ENCODE results near the gene AP3B2. TPM values are rescaled to one million over a fixed set of nuclear protein-coding genes. Genes with fewer than 3 reads are reported as not detected.
A peak's percentile ranks its signal among the peaks of the same experiment; 100 is the strongest.

Gene AP3B2
- polyA plus RNA-seq, 1 donor (not counting 4 experiments of a cell fraction or from before 2014, with no cell fraction given): 0.25 TPM

- H3K79me2 ChIP-seq (ENCODE audit: control insufficient read depth, insufficient read depth, low read length): no peaks in the 10 kb centered on the region
- H3K9ac ChIP-seq (ENCODE audit: control insufficient read depth, extremely low read depth, insufficient read depth, low read length): peak overlapping the region; percentile 49
- no peaks in the 10 kb centered on the region for H3K36me3 ChIP-seq (ENCODE audit: control insufficient read depth in 2 of 2, extremely low read depth in 1 of 2, insufficient read depth in 2 of 2, low read length in 2 of 2)
- FAIRE-seq: peak; percentile 82
- peak overlapping the region in 1 of 3 experiments; percentile 26 for H3K4me3 ChIP-seq (ENCODE audit: control insufficient read depth in 2 of 3, extremely low read depth in 1 of 3, insufficient read depth in 2 of 3, low read depth in 1 of 3, low read length in 3 of 3)
- H3K9me1 ChIP-seq (ENCODE audit: control insufficient read depth, extremely low read depth, insufficient read depth, low read length): no peaks in the 10 kb centered on the region
- H4K20me1 ChIP-seq (ENCODE audit: control insufficient read depth, extremely low read depth, insufficient read depth, low read length): no peaks in the 10 kb centered on the region
- dilution Hi-C loops (cut with MboI; ENCODE audit: extremely low pct_ligation_motif_present, low sequenced_read_pairs): no loop called here
- H3K9me3 ChIP-seq (ENCODE audit: control insufficient read depth, low read depth, low read length): no peaks in the 10 kb centered on the region
- H3K4me2 ChIP-seq (ENCODE audit: control insufficient read depth, extremely low read depth, insufficient read depth, low read depth, low read length): peak overlapping the region; percentile 69
- H2AFZ ChIP-seq (ENCODE audit: control insufficient read depth, low read length): peak overlapping the region; percentile 72
- H3K27me3 ChIP-seq (ENCODE audit: control insufficient read depth, extremely low read depth, insufficient read depth, low read length): no peaks in the 10 kb centered on the region
- peak; percentile 59 for DNase-seq (ENCODE audit: low read depth, low spot score)
- peaks cover 39% of the 10 kb centered on the region for H3K4me1 ChIP-seq (ENCODE audit: control insufficient read depth, extremely low read depth, insufficient read depth, low read length)
- peak overlapping the region; percentile 80 for H3K27ac ChIP-seq (ENCODE audit: control insufficient read depth, insufficient read depth, low read length)
- TF ChIP-seq, protein P1, sequence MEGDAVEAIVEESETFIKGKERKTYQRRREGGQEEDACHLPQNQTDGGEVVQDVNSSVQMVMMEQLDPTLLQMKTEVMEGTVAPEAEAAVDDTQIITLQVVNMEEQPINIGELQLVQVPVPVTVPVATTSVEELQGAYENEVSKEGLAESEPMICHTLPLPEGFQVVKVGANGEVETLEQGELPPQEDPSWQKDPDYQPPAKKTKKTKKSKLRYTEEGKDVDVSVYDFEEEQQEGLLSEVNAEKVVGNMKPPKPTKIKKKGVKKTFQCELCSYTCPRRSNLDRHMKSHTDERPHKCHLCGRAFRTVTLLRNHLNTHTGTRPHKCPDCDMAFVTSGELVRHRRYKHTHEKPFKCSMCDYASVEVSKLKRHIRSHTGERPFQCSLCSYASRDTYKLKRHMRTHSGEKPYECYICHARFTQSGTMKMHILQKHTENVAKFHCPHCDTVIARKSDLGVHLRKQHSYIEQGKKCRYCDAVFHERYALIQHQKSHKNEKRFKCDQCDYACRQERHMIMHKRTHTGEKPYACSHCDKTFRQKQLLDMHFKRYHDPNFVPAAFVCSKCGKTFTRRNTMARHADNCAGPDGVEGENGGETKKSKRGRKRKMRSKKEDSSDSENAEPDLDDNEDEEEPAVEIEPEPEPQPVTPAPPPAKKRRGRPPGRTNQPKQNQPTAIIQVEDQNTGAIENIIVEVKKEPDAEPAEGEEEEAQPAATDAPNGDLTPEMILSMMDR (optimal IDR thresholded peaks at IDR 0.05 in 1 of 3, IDR thresholded peaks at IDR 0.05 in 1 of 3, conservative IDR thresholded peaks at IDR 0.05 in 1 of 3; ENCODE audit: extremely low read depth in 1 of 3, insufficient read depth in 2 of 3, low read length in 3 of 3): no peak
- no peak for TF ChIP-seq EZH2 (IDR thresholded peaks at IDR 0.05; ENCODE audit: low read length)
Measured at GRCh38 chr15:82742134-82742533, 32.5 kb upstream of the AP3B2 start.

DNA sequence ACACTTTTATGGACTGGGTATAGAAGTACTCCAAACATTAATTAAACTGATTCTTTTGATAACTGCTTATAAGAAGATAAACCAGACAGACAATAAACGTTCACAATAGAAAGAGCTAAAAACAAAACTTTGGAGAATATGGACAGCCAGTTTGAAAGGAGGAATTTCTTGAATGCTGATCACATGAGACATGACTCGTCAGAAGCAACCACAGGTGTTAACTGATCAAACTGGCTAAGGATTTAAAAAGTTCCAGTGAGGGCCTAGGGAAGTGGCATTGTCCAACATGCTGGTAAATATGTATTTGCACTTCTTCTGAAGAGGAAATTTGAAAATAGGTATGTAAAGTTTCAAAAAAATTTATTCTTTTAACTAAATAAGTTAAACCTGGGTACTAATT is 29.4 kb upstream of the AP3B2 start:
- H3K9me3 ChIP-seq (ENCODE audit: control insufficient read depth, low read depth, low read length): no peaks in the 10 kb centered on the region
- H3K4me2 ChIP-seq (ENCODE audit: control insufficient read depth, extremely low read depth, insufficient read depth, low read depth, low read length): no peak overlapping the region
- TF ChIP-seq EZH2 (IDR thresholded peaks at IDR 0.05; ENCODE audit: low read length): no peak
- TF ChIP-seq, protein P1 (optimal IDR thresholded peaks at IDR 0.05 in 1 of 3, IDR thresholded peaks at IDR 0.05 in 1 of 3, conservative IDR thresholded peaks at IDR 0.05 in 1 of 3; ENCODE audit: extremely low read depth in 1 of 3, insufficient read depth in 2 of 3, low read length in 3 of 3): no peak
- no peaks in the 10 kb centered on the region for H3K36me3 ChIP-seq (ENCODE audit: control insufficient read depth in 2 of 2, extremely low read depth in 1 of 2, insufficient read depth in 2 of 2, low read length in 2 of 2)
- dilution Hi-C loops (cut with MboI; ENCODE audit: extremely low pct_ligation_motif_present, low sequenced_read_pairs): no loop called here
- no peak overlapping the region for H3K4me3 ChIP-seq (ENCODE audit: control insufficient read depth in 2 of 3, extremely low read depth in 1 of 3, insufficient read depth in 2 of 3, low read depth in 1 of 3, low read length in 3 of 3)
- H3K4me1 ChIP-seq (ENCODE audit: control insufficient read depth, extremely low read depth, insufficient read depth, low read length): peaks cover 39% of the 10 kb centered on the region
- no peaks in the 10 kb centered on the region for H3K27me3 ChIP-seq (ENCODE audit: control insufficient read depth, extremely low read depth, insufficient read depth, low read length)
- peak overlapping the region; percentile 68 for H3K27ac ChIP-seq (ENCODE audit: control insufficient read depth, insufficient read depth, low read length)
- H2AFZ ChIP-seq (ENCODE audit: control insufficient read depth, low read length): peak overlapping the region; percentile 40
- DNase-seq (ENCODE audit: low read depth, low spot score) (no peak), FAIRE-seq (peak; percentile 71)
- no peak overlapping the region for H3K9ac ChIP-seq (ENCODE audit: control insufficient read depth, extremely low read depth, insufficient read depth, low read length)
- H4K20me1 ChIP-seq (ENCODE audit: control insufficient read depth, extremely low read depth, insufficient read depth, low read length): no peaks in the 10 kb centered on the region
- no peaks in the 10 kb centered on the region for H3K9me1 ChIP-seq (ENCODE audit: control insufficient read depth, extremely low read depth, insufficient read depth, low read length)
- H3K79me2 ChIP-seq (ENCODE audit: control insufficient read depth, insufficient read depth, low read length): no peaks in the 10 kb centered on the region
